Astrocyte of the cerebellum (primary cell): ENCODE measurements around the gene ANKS1B.

Source experiments
- DNase-seq: peaks from one replicate; pipeline ENCODE4 v3.0.0-alpha.2; 2011; ENCODE audit warnings: low read depth
- H3K4me3 ChIP-seq: 2 replicates; pipeline ENCODE4 v1.5.1; 2011; ENCODE audit warnings: mild to moderate bottlenecking, low read depth, low read length, moderate library complexity
- in situ Hi-C: cut with HindIII; loops from 2 replicates; pipeline ENCODE4 v1.10.0; 2017; ENCODE audit warnings: low sequenced_read_pairs
- TF ChIP-seq, protein P1 (sequence below): IDR thresholded peaks from 2 replicates; pipeline ENCODE4 v1.5.1; 2012; ENCODE audit warnings: low read length, low read depth, moderate library complexity, mild to moderate bottlenecking; ENCODE audit errors: missing control alignments

ANKS1B gene

DNA sequence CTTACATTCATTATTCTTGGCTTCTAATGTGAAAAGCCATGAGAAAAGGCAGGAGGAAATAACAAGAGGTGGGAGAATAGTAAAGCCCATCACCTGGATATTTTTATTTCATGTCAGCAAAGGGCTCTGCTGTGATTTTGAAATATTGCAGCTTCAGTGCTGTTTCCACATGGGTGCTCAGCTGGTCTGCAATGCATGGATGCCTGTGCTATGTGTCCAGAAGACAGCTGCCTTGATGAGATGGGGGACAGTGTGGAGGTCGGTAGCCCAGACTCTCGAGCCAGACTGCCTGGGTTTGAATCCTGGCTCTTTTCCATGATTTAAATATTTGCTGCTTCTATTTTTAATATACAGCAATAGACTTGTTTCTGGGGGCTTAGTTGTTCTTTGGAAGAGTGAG lies 814.7 kb downstream of the ANKS1B start:
- in situ Hi-C loops, result no loop called here
- H3K4me3 ChIP-seq, result no peak overlapping the region
- TF ChIP-seq, protein P1, sequence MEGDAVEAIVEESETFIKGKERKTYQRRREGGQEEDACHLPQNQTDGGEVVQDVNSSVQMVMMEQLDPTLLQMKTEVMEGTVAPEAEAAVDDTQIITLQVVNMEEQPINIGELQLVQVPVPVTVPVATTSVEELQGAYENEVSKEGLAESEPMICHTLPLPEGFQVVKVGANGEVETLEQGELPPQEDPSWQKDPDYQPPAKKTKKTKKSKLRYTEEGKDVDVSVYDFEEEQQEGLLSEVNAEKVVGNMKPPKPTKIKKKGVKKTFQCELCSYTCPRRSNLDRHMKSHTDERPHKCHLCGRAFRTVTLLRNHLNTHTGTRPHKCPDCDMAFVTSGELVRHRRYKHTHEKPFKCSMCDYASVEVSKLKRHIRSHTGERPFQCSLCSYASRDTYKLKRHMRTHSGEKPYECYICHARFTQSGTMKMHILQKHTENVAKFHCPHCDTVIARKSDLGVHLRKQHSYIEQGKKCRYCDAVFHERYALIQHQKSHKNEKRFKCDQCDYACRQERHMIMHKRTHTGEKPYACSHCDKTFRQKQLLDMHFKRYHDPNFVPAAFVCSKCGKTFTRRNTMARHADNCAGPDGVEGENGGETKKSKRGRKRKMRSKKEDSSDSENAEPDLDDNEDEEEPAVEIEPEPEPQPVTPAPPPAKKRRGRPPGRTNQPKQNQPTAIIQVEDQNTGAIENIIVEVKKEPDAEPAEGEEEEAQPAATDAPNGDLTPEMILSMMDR, result no peak
- DNase-seq, result no peak

DNA sequence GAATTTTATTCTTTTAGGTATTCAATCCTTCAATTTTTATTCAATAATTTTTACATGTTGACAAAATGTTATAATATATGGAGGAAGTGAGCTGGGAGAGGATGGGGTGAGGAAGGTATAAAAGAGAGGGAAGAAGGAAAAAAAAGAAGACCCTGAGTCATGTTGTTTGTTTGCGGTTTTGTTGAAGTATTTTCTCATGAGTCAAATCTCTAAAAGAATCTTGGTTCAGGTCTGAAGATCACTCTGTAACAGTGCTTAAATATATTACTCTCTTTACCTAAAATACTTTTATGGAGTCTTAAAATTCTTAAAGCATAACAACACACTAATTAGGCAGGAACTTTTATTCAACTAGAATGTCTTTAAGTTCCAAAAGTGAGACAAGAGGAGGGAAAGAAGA lies 826.8 kb downstream of the ANKS1B start:
- TF ChIP-seq, protein P1, result no peak
- in situ Hi-C loops, result no loop called here
- DNase-seq, result peak; percentile 13
- H3K4me3 ChIP-seq, result no peak overlapping the region

GRCh38 chr12:99154983-99155336 lies 829.8 kb downstream of the ANKS1B start:
- in situ Hi-C loops, result no loop called here
- TF ChIP-seq, protein P1, result no peak

DNA sequence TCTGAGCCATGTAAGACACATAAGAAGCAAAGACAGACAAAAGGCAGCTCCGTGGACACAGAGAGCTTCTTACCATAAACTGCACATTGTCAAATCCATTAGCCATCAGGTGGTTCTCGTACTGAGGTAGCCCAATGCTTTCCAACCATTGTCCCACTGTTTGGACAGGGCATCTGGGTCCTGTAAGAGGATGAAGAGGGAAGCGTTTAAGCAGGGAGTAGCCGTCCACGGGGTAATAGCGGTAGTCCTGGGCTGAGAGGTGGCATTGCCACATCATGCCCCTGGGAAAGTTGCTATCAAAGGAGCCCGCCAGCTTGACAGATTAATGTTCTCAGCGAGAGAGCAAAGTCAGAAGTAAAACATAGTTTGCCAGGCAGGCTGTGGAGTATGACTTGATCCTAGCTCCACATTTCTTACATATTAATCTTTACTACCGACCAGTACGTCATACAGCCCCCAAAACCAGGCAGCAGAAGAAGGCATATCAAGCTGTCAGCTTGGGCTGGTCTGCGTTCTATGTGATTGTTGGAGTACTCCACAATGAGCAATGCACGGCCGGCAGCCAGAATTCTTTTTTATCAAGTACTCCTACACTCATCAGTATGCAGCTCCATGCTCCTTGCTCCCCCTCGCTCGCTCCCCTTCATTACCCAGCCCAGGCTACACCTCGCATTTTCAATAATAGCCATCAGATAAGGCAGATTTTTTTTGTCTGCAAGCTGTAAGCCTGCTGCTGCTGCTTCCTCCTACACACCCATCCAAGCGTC lies 830.3 kb downstream of the ANKS1B start:
- no peak overlapping the region for H3K4me3 ChIP-seq
- in situ Hi-C loops, result no loop called here
- TF ChIP-seq, protein P1, result no peak
- peak; percentile 3 for DNase-seq

More at GRCh38 chr12:99154983-99155336, 829.8 kb downstream of the ANKS1B start:
- H3K4me3 ChIP-seq, result no peak overlapping the region
- DNase-seq, result no peak

DNA sequence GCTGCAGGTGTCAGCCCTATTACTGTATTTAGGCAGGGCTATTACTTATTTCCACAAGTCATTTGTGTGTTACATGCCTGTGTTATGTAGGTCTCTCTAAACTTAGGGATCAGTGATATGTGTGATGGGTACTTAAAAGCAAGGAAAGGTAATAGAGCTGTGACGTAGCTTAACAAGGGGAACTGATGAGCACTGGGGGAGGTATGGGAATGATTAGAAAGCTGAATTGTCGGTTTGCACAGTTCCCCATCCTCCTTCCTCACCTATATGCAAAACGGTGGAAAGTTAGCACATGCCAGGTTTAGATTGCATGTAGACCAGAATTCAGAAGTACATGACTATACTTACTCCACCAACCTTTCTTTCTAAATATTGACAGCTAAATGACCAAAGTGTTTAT lies 831.4 kb downstream of the ANKS1B start:
- no peak for DNase-seq
- in situ Hi-C loops, result no loop called here
- no peak overlapping the region for H3K4me3 ChIP-seq
- TF ChIP-seq, protein P1, result no peak

DNA sequence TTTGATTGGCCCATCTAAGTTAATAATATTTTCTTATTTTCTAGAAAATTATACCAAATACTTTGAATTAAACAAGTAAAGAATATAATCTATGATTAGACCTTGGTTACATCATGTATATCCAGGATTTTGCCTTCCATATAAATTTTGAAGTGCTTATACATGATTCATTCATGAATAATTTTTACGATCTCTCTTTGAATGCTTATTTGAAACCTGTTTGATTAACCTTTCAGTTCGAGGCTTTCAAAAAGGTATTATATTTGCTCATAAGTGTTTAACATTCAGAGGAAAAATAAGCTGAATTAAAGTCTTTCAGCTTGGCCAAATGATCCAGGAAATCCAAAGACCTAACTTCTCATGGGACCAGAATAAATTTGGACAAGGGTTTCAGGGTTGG lies 832.4 kb downstream of the ANKS1B start:
- no peak for DNase-seq
- no peak overlapping the region for H3K4me3 ChIP-seq
- in situ Hi-C loops, result no loop called here
- TF ChIP-seq, protein P1, result no peak
